Dermis blood vessel endothelial cell (primary cell): ENCODE measurements around the gene EIF4A3. TPM values are rescaled to one million over a fixed set of nuclear protein-coding genes. Genes with fewer than 3 reads are reported as not detected.
"Not testable (repeated sequence)": the region's sequence is repeated elsewhere in the genome, so short reads cannot be mapped to it uniquely, and the experiment has no call there.

Experiments used
- DNase-seq: peaks from one replicate; pipeline ENCODE4 v3.0.0; 2010
- total RNA-seq: library from RNA; depleted of rRNA; stranded (reverse); fragments of >200 nt; gene quantifications from 2 replicates; pipeline ENCODE4 v1.2.3, GENCODE V29; 2014

Gene EIF4A3
- total RNA-seq, 1 donor from 2014 or later = 99.6 TPM

DNA sequence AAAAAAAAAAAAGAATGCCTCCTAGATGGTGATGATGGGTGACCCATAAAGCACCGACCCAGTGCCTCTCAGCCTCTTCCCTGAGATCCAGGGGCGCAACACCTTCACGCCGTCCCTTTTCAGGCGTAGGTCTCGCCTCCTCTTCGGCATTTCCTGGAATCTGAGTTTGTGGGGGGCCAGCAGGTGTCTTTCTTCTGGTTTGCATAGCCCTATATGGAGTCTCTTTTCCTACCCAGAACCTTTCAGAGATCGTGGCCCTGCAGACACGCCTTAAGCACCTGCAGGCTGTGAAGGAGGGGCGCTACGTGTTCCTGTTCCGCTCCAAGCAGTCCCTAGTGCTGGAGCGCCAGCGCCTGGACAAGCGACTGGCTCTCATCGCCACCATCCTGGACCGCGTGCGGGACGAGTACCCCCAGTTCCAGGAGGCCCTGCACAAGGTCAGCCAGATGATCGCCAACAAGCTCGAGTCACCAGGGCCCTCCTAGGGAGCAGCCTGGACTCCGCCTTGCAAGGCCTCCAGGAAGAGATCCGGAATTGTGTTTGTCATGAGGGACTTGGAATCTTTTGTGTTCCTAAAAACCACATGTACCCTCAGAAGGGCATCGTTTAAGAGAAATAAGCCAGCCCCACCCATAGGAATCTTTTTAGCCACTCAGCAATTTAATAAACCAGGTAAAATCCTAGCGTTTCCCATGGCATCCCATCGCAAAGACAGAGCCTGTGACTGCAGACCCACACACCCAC lies 47.5 kb downstream of the EIF4A3 start:
- no peak for DNase-seq

DNA sequence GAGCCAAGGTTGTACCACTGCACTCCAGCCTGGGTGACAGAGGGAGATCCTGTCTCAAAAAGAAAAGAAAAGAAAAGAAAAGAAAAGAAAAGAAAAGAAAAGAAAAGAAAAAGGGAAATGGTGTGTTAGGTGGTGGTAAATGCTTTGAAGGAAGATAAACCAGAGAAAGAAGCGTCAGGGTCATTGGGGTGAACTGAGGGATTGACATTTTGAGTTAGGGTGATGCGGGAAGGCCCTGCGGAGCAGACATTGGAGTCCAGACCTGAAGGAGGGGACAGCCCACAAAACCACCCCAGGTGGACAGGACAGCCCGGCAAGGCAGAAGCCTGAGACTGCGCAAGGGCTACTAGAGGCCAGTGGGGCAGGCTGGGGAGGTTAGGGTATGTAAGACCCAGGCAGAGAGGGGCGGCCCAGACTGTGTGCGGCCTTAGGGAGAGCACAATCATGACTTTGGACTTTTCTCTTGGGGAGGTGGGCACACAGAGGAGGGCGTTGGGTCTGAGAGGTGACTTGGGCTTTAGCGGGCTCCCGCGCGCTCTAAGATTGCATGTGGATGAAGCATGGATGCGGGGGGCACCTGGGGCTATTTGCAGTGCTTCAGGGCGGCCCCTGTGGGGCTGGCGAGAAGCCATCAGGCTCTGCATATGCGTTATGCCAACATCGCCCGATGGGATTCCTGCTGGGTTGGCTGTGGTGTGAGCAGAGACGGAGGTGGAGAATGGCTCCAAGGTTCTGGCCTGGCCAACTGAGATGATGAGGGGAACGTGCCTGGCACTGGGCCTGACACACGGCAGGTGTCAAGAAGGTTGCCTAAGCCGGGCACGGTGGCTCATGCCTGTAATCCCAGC lies 48.9 kb downstream of the EIF4A3 start:
- no peak for DNase-seq

DNA sequence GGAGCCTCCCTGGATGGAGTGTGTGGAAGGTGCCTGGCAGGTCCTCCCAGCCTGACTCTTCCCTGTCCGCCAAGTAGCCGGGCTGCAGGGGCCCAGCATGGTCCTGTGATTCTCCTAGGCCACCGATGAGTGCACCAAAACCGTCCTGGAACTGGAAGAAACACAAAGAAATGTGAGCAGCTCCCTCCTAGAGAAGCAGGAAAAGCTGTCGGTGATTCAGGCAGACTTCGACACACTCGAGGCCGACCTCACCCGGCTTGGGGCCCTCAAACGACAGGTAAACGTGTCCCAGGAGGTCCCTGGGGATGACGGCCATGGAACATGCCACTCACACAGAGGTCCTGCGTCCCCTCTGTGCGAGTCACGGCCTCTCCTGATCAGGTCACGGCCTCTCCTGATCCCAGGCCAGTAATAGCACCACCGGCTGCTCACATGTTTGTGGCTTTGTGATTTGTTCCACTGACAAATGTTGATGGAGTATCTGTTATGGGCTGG lies 49.8 kb downstream of the EIF4A3 start:
- no peak for DNase-seq

DNA sequence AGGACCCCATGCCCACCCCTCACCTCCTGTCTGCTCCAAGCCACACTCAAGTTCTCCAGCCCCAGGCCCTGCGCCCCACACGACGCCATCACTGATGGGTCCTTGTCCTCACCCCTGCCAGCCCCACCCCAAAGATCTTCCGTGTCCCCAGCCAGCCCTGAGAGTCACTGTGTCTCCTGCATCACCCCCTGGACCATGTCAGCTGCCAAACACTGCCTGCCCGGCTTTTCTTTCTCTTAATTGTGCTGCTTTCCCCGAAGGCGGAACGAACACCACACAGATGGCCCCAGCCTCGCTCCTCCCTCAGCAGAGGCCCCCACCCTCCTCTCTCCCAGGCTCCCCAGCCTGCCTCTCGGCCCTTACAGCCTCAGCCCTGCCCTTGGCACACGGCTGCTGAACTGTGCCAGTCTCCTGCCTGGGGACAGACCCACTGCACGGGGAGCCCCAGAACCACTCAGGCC lies 50.3 kb downstream of the EIF4A3 start:
- no peak for DNase-seq

DNA sequence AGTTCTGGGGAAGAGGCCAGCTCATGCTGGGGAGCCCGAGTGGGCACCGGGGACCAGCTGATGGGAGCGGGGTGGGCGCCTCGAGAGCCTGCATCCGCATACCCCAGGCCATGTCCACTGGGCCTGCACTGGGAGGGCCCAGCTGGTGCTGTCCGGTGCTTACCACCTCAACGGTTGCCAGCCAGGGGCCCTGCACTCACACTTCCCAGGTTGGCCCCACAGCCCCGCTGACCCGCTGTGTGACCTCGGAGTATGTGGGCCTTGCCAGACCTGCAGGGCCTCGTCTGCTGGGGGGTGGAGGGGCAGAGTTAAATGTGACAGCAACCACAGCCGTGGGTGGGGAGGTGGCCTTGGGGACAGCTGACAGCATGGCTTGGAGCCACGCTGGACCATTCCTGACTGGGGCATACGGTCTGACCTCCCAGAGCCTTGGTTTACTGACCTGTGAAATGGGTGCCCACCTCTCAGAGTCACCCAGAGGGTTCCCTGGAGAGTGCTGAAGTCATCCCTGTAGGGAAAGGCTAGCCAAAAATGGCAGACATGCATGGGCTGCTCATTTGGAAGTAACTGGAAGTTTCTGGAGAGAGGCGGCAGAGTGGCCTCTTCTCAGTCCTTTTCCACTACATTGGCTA lies 51.0 kb downstream of the EIF4A3 start:
- no peak for DNase-seq

DNA sequence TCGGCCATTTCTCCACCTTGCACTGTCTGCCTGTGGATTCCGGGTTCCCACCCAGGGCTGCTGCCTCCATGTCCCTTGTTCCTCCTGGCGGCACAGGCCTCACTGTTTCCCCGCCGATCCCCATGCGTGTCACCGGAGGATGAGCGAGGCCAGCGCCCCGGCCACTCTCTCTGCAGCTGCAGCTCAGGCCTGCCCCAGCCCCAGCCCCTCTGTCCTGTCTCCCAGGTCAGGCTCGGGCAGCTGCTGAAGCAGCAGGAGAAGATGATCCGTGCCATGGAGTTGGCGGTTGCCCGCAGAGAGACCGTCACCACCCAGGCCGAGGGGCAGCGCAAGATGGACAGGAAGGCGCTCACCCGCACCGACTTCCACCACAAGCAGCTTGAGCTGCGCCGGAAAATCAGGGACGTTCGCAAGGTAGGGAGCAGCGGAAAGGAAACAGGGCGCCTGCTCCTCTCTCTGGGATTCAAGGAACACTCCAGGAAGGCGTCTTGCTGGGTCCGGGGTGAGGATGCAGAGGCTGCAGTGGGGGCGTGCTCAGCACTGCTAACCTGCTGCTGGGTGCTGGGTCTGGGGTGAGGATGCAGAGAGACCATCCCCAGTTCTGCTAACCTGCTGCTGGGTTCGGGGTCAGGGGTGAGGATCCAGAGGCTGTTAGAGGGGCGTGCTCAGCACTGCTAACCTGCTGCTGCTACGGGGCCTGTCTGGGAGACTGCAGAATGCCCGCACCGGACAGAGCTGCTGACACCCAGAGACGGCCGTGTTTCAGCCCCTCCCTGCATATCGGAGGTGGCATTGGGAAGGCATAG lies 51.7 kb downstream of the EIF4A3 start:
- DNase-seq = no peak

DNA sequence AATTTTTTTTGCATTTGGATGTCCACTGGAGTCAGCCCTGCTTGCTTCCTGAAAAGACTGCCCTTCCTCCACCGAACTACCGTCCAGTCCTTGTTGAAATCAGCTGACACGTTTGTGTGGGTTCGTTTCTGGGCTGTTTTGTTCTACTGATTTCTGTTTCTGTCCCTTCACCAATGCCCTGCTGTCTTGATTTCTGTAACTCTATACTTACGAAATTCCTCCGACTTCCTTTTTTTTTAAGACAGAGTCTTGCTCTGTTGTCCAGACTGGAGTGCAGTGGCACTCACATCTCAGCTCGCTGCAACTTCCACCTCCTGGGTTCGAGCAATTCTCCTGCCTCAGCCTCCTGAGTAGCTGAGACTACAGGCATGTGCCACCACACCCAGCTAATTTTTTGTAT lies 54.0 kb downstream of the EIF4A3 start:
- DNase-seq = no peak

DNA sequence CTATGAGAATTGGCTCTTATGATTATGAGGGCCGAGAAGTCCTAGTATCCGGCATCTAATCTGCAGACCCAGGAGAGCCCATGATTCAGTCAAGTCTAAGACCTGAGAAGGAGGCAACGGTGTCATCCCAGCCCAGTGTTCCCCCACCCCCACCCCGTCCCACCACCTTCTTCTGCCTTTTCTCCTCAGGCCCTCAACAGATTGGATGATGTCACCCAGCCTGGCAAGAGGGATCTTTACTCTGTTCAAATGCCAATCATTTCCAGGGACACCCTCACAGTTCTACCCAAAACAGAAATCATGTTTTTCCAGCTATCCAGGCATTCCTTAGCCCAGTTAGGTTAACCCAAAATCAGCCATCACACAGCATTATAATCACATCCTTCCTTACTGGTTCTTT lies 55.6 kb downstream of the EIF4A3 start:
- DNase-seq = no peak

DNA sequence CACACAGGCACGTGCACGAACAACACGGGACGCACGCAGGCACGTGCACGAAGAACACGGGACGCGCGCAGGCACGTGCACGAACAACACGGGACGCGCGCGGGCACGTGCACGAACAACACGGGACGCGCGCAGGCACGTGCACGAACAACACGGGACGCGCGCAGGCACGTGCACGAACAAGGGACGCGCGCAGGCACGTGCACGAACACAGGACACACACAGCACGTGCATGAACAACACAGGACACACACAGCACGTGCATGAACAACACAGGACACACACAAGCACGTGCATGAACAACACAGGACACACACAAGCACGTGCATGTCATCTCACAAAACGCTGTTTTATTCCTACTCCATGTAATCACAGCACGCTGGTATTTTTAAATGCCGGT lies 56.8 kb downstream of the EIF4A3 start:
- DNase-seq = not testable (repeated sequence)

DNA sequence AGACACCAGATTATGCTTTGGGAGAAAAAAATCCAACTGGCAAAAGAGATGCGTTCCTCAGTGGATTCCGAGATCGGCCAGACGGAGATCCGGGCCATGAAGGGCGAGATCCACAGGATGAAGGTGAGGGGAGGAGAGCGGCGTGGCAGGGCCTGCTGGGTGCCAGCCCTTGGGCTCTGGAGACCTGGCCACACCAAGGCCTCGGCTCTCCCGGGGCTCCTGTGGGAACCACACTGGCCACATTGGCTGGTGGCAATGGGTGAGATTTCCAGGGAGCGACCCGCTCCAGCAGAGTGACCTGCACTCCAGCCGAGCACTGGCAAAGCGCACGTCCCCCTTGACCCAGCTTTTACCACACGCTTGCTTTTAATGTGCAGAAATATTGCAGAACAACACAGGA lies 57.2 kb downstream of the EIF4A3 start:
- DNase-seq = no peak

DNA sequence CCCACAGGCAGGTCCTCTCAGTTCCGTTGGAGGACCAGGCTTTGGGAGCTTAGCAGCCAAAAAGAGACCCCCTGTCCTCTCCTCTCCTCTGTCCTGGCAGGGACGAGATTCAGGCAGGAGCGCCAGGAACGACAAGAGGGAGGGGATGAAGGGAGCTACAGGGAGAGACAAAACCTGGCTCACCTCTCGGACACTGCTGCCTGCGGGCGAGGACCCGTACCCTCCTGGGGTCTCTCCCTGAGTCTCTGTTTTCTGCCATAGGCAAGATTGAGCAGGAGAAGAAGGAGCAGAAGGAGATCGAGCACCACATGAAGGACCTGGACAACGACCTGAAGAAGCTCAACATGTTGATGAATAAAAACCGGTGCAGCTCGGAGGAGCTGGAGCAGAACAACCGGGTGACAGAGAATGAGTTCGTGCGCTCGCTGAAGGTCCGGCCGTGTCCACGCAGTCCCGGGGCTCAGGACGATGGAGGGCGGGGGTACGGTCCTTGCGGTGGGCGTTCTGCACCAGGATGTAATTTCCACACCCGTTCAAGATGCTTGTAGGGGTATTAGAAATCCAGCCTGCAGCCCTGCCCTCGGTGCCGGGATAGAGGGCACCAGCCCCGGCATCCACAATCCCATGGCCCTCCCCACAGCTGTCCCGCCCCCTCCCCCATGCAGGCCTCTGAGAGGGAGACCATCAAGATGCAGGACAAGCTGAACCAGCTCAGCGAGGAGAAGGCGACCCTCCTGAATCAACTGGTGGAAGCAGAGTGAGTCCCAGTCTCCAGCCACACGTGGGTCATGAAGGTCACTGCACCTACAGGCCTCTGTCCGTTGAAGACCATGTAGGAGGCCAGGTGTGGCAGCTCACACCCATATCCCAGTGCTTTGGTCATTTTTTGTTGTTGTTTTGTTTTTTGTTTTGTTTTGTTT lies 59.3 kb downstream of the EIF4A3 start:
- no peak for DNase-seq

DNA sequence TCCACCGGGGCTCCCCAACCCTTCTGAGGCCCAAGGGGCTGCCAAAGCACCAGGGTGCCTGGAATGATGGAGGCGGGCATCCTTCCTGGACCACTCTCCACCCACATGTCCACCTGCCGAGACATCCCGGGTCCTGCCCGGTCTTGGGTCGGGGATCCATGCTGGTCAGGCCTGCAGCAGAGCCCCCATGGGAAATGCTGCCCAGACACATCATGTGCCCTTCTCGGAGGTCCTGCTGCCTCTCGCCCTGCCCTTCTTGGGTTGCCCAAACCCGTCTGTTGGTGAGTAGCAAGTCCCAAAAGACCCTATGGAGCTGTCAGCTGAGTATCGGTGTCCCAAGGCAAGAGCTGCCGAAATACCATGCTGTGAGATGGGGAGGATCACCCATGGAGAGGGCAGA lies 60.3 kb downstream of the EIF4A3 start:
- DNase-seq = no peak

DNA sequence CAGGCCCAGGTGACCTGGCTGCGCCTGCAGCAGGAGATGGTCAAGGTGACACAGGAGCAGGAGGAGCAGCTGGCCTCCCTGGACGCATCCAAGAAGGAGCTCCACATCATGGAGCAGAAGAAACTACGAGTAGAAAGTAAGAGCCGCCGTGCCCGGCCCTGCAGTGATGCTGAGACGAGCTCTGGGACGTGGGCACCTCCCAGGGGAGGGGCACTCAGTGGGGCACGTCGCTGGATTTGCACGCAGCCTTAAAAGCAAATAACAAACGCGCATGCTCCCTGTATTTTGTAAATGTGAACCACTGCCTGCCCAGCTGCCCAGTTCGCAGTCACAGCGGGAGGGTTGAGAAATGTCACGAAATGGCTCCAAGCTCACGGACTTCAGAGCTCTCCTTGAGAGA lies 60.8 kb downstream of the EIF4A3 start:
- no peak for DNase-seq

DNA sequence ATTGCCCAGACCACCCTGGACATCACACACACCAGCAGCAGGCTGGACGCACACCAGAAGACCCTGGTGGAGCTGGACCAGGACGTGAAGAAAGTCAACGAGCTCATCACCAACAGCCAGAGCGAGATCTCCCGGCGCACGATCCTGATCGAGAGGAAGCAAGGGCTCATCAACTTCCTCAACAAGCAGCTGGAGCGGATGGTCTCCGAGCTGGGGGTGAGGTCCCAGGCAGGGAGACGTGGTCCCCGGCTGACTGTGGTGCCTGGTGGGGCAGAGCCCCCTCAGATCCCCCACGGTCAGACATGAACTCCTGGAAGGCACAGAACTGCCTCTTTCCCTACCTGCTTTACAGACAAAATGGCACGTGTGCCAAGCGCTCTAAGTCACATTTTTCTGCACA lies 62.2 kb downstream of the EIF4A3 start:
- no peak for DNase-seq

Other genes with a start within 250 kb of the EIF4A3 start
- gene TBC1D16, start 111.3 kb downstream of the EIF4A3 start, total RNA-seq = 44.9 and 61.8 TPM in 2 replicates
- 1.4 and 2.2 TPM in 2 replicates for gene CCDC40, start 110.5 kb downstream of the EIF4A3 start, total RNA-seq
- gene GAA, start 45.5 kb downstream of the EIF4A3 start, total RNA-seq = 47.7 and 52.4 TPM in 2 replicates
- 0.34 and 1.1 TPM in 2 replicates for gene CARD14, start 22.9 kb upstream of the EIF4A3 start, total RNA-seq
- gene SGSH, start 73.2 kb upstream of the EIF4A3 start, total RNA-seq = 14.3 and 20.3 TPM in 2 replicates
- 13.3 and 14.8 TPM in 2 replicates for gene SLC26A11, start 73.3 kb upstream of the EIF4A3 start, total RNA-seq
- gene RNF213, start 113.7 kb upstream of the EIF4A3 start, total RNA-seq = 111 and 162 TPM in 2 replicates